ENCODE results near the gene RNF123.
A peak's percentile ranks its signal among the peaks of the same experiment; 100 is the strongest.

RNF123 gene

DNA sequence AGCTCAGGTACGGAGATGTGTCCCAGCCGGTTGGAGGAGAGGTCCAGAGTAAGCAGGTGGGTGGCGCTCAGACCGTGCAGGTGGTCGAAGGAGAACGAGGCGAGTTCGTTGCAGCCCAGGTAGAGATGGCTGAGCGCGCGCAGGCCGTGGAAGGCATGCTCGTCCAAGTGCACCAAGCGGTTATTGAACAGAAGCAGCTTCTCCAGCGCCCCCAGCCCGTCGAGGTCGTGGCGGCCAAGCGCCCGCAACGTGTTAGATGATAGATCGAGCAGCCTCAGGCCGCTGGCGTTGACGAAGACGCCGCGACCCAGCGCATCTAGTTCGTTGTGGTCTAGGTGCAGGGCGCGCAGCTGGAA, 29.5 kb downstream of the RNF123 start:
- no peak overlapping the region for H3K27ac ChIP-seq (ENCODE audit: low read length)
- peak overlapping the region; percentile 87 for H3K9ac ChIP-seq (ENCODE audit: low read depth, low read length)
- no peaks in the 10 kb centered on the region for H3K27me3 ChIP-seq (ENCODE audit: insufficient read depth, low read length)
- H3K4me3 ChIP-seq (ENCODE audit: low read length): peak overlapping the region; percentile 78
- H3K4me1 ChIP-seq (ENCODE audit: insufficient read depth, low read length): peaks cover 3% of the 10 kb centered on the region; the same call in 1 of the 2 replicates
- H3K9me3 ChIP-seq (ENCODE audit: insufficient read depth, low read depth, low read length): no peaks in the 10 kb centered on the region
- peaks cover 29% of the 10 kb centered on the region for H3K36me3 ChIP-seq (ENCODE audit: insufficient read depth, low read depth, low read length)

DNA sequence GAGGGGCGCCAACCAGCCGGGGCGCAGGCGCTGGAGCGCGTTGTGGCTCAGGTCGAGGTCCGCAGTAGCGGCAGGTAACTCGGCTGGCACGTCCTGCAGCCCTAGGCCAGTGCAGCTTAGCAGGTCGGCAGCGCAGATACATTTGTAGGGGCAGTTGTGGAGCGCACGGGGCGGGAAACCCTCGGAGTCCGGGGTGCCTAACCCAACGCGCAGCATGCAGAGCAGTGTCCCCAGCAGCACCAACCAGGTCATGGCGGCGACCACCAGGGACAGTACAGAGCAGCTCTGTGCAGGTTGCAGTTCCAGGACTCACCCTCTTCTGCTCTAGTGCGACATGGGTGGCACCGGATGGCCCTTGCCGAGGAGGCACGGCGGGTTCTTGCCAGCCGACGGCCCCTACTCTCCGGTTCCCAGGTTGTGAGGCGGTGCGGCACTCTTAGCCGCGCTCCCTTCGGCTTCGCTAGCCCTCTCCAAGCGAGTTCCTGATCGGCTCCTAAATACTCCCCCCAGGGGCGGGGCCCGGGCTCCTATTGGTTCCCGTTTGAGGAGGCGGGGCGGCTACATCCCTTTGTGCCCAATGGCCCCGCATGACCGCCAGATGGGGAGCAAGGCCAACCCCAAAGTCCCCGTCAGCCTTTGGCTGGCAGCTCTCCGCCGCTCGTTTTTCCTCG, 30.0 kb downstream of the RNF123 start, which contains the start of gene AMIGO3:
TSS of gene AMIGO3 (minus strand) at position 471 of the 671 bp plus-strand sequence. CDS start at position 252, 219 bp downstream.
- peaks cover 3% of the 10 kb centered on the region; the same call in 1 of the 2 replicates for H3K4me1 ChIP-seq (ENCODE audit: insufficient read depth, low read length)
- no peak within 1 kb of the TSS for H3K27ac ChIP-seq (ENCODE audit: low read length)
- peak within 1 kb of the TSS; percentile 87 for H3K9ac ChIP-seq (ENCODE audit: low read depth, low read length)
- H3K4me3 ChIP-seq (ENCODE audit: low read length): peak within 1 kb of the TSS; percentile 78
- no peaks in the 10 kb centered on the region for H3K27me3 ChIP-seq (ENCODE audit: insufficient read depth, low read length)
- H3K36me3 ChIP-seq (ENCODE audit: insufficient read depth, low read depth, low read length): peaks cover 29% of the 10 kb centered on the region
- H3K9me3 ChIP-seq (ENCODE audit: insufficient read depth, low read depth, low read length): no peaks in the 10 kb centered on the region

DNA sequence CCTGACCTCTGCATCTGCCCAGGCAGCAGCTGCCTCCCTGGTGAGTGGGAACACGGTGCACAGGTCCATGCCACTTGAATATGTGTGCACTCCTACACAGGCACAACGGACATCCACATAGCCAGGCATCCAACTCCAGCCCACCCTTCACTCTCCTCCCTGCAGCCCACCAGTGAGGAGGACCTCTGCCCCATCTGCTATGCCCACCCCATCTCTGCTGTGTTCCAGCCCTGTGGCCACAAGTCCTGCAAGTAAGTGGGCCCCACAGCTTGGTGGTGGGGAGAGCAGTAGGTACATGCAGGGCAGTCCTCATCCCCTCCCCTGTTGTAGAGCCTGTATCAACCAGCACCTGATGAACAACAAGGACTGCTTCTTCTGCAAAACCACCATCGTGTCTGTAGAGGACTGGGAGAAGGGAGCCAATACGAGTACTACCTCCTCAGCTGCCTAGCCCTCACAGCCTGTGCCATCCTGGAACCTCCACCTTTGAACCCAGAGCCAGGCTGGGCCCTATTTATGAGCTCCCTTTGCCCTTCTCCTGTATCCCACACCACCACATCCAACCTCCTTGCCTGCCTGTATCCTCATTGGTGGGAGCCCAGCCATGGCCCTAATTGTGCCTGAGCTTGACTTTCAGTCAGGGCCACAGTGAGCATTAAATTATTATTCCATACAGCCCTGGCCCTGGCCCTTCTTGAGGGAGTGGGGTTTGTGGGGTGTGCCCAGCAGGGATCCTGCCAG, 31.7 kb downstream of the RNF123 start:
- H3K4me3 ChIP-seq (ENCODE audit: low read length): no peak overlapping the region
- no peak overlapping the region for H3K27ac ChIP-seq (ENCODE audit: low read length)
- peaks cover 32% of the 10 kb centered on the region for H3K36me3 ChIP-seq (ENCODE audit: insufficient read depth, low read depth, low read length)
- no peaks in the 10 kb centered on the region for H3K9me3 ChIP-seq (ENCODE audit: insufficient read depth, low read depth, low read length)
- peaks cover 6% of the 10 kb centered on the region; the same call in 1 of the 2 replicates for H3K4me1 ChIP-seq (ENCODE audit: insufficient read depth, low read length)
- H3K9ac ChIP-seq (ENCODE audit: low read depth, low read length): no peak overlapping the region
- no peaks in the 10 kb centered on the region for H3K27me3 ChIP-seq (ENCODE audit: insufficient read depth, low read length)

DNA sequence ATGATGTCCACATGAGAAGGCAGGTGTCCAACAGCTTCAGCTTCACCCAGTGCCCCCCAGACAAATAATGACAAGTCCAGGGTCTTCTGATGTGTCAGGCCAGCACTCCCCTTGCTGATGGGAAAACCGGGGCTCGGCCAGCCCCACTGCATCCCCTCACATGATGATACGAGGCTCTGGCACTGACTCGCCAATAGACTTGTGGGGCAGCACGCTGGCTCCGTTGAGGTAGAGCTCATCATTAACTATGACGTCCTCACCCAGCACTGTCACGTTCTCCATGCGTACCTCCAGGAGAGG, 32.2 kb downstream of the RNF123 start:
- Histone ChIP-seq H3K4me1 (ENCODE audit: insufficient read depth, low read length) (peaks cover 6% of the 10 kb centered on the region; the same call in 1 of the 2 replicates), H3K4me3 (ENCODE audit: low read length) (no peak overlapping the region), H3K27me3 (ENCODE audit: insufficient read depth, low read length) (no peaks in the 10 kb centered on the region), H3K9ac (ENCODE audit: low read depth, low read length) (no peak overlapping the region), H3K9me3 (ENCODE audit: insufficient read depth, low read depth, low read length) (no peaks in the 10 kb centered on the region), H3K36me3 (ENCODE audit: insufficient read depth, low read depth, low read length) (peaks cover 34% of the 10 kb centered on the region), H3K27ac (ENCODE audit: low read length) (no peak overlapping the region)

DNA sequence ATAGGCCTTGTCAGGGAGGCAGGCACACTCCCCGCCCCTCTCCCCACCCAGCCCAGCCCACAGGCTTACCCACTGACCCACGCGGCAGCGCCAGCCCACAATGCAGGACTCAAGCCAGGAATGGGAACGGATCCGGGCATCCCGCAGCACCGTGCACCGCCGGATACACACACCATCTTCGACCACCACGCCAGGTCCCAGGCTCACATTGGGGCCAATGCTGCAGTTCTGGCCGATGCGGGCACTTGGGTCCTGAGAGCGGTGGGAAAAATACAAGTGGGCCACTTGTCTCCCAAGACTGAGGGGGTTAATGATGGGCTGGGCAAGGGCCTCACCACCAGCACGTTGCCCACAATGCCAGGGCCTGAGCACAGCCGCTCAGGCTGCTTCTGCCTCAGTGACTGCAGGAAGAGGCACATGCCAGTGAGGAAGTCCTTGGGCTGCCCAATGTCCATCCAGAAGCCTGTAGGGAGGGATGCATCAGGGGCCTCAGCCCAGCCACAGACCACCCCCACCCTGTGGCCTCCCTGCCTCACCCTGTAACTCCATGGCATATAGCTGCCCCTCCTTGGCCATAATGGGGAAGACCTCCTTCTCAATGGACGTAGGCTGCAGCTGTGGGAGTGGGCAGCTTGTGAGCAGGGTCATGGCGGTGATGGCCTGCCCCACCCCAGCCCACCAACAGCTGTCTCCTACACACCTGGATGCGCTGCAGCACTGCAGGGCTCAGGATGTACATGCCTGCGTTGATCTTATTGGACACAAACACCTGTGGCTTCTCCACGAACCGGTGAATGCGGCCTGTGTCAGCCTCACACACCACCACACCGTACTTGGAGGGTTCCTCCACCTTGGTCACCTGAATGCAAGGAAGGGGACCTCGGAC, 32.8 kb downstream of the RNF123 start:
- H3K9me3 ChIP-seq (ENCODE audit: insufficient read depth, low read depth, low read length): no peaks in the 10 kb centered on the region
- H3K4me1 ChIP-seq (ENCODE audit: insufficient read depth, low read length): peaks cover 6% of the 10 kb centered on the region; the same call in 1 of the 2 replicates
- H3K27me3 ChIP-seq (ENCODE audit: insufficient read depth, low read length): no peaks in the 10 kb centered on the region
- H3K9ac ChIP-seq (ENCODE audit: low read depth, low read length): no peak overlapping the region
- H3K27ac ChIP-seq (ENCODE audit: low read length): no peak overlapping the region
- peak overlapping the region; percentile 99; the same call in 1 of the 2 replicates for H3K4me3 ChIP-seq (ENCODE audit: low read length)
- H3K36me3 ChIP-seq (ENCODE audit: insufficient read depth, low read depth, low read length): peaks cover 40% of the 10 kb centered on the region

DNA sequence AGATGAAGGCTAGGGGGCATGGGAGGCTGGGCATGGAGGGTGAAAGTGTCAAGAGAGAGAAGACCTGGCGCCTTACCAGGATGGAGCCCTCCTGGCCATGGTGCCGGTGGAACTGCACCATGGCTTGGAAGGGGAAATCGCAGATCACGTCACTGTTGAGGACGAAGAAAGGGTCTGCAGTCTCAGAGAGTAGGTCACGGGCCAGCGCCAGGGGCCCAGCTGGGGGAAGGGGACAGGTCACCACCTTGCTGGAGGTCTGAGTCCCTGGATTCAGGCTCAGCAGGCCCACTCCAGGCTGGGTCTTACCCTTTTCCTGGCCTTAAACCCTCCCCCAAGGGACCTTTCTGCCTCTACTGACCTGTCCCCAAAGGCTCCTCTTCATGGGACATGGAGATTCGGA, 33.5 kb downstream of the RNF123 start:
- peak overlapping the region; percentile 95; the same call in 1 of the 2 replicates for H3K9ac ChIP-seq (ENCODE audit: low read depth, low read length)
- H3K9me3 ChIP-seq (ENCODE audit: insufficient read depth, low read depth, low read length): no peaks in the 10 kb centered on the region
- peak overlapping the region; percentile 99 for H3K4me3 ChIP-seq (ENCODE audit: low read length)
- H3K4me1 ChIP-seq (ENCODE audit: insufficient read depth, low read length): peaks cover 6% of the 10 kb centered on the region; the same call in 1 of the 2 replicates
- H3K27me3 ChIP-seq (ENCODE audit: insufficient read depth, low read length): no peaks in the 10 kb centered on the region
- no peak overlapping the region for H3K27ac ChIP-seq (ENCODE audit: low read length)
- peaks cover 48% of the 10 kb centered on the region for H3K36me3 ChIP-seq (ENCODE audit: insufficient read depth, low read depth, low read length)

DNA sequence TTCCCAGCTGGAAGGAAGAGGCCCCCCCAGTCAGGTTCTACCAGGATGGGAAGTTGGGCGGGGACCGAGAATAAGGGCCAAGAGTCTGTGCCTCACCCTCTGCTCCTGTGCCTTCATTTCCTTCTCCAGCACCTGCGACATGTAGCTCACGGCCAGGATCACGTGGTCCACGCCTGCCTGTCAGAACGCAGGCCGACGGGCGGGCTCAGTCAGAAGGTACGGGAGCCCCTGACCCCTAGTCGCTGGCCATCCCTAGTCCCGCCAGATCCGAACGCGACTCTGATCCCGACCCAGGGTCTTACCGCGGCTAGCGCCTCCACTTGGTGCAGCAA, 33.9 kb downstream of the RNF123 start:
- Histone ChIP-seq H3K27me3 (ENCODE audit: insufficient read depth, low read length) (no peaks in the 10 kb centered on the region), H3K4me3 (ENCODE audit: low read length) (peak overlapping the region; percentile 99), H3K9ac (ENCODE audit: low read depth, low read length) (peak overlapping the region; percentile 95), H3K27ac (ENCODE audit: low read length) (no peak overlapping the region), H3K4me1 (ENCODE audit: insufficient read depth, low read length) (peaks cover 6% of the 10 kb centered on the region; the same call in 1 of the 2 replicates), H3K9me3 (ENCODE audit: insufficient read depth, low read depth, low read length) (no peaks in the 10 kb centered on the region), H3K36me3 (ENCODE audit: insufficient read depth, low read depth, low read length) (peaks cover 52% of the 10 kb centered on the region)

DNA sequence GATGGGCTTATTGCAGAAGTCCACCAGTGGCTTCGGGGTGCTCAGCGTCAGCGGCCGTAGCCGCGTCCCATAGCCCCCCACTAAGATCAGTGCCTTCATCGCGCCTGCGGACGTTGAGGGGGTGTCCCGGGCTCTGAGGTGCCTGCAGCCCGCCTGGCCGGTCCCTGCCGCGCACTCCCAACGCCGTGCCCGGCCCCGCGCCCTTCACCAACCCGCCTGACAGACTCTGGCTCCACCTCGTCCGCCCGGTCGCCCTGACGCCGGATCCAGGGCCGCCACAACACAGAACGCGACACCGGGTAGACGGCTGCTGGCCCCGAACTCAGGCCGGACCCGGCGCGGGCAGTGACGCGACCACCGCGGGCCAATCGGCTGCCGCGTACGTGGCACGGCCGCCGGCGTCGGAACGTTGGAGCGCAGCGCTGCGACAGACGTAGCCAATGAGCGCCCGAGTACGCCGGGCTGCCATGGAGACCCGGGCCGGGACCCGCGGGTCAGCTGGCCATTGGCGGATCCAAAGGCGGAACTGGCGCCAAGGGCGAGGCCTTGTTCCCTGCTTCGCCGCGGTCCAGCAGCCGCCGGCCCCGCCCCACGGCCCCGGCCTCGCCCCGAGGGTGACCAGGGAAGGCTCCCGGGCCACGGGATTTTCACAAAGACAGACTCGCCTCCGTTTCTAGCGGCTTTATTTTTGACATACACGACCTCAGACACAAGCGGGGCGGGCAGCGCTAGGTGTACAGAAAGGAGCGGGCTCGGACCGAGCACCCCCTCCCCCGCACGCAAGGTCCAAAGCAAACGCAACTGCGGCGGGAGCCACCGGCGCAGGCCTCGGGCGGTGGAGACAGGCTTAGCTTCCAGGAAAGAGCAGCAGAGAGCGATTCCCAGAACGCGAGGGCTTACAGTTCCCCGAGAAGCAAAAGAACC, 34.5 kb downstream of the RNF123 start, which contains the start of gene GMPPB:
TSS of gene GMPPB (minus strand) at position 324 of the 924 bp plus-strand sequence. CDS start at position 99, 225 bp downstream.
- Histone ChIP-seq H3K9ac (ENCODE audit: low read depth, low read length) (peak within 1 kb of the TSS; percentile 95), H3K4me1 (ENCODE audit: insufficient read depth, low read length) (peaks cover 6% of the 10 kb centered on the region; the same call in 1 of the 2 replicates), H3K36me3 (ENCODE audit: insufficient read depth, low read depth, low read length) (peaks cover 52% of the 10 kb centered on the region)

DNA sequence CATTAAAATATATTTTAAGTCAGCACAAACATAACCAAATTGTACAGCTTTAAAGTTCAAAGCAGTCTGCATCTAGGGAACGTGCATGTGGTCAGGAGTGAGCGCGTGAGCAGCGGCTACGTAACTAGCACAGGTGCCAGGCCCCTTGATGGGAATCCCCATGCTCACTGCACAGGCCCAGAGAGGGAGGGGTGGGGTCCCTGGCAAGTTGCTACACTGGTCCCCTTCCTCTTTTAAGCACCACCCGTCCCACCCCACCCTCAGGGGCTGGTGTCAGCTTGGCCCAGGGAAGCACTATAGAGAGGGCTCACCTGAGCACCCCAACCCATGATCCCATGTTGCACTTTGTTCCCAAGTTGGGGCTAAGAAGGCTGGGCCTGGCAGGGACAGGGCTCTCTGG, 35.2 kb downstream of the RNF123 start:
- H3K36me3 ChIP-seq (ENCODE audit: insufficient read depth, low read depth, low read length): peaks cover 52% of the 10 kb centered on the region
- no peaks in the 10 kb centered on the region for H3K27me3 ChIP-seq (ENCODE audit: insufficient read depth, low read length)
- peak overlapping the region; percentile 99 for H3K4me3 ChIP-seq (ENCODE audit: low read length)
- peak overlapping the region; percentile 94 for H3K9ac ChIP-seq (ENCODE audit: low read depth, low read length)
- H3K4me1 ChIP-seq (ENCODE audit: insufficient read depth, low read length): peaks cover 6% of the 10 kb centered on the region; the same call in 1 of the 2 replicates
- peak overlapping the region; percentile 79 for H3K27ac ChIP-seq (ENCODE audit: low read length)
- no peaks in the 10 kb centered on the region for H3K9me3 ChIP-seq (ENCODE audit: insufficient read depth, low read depth, low read length)

More for the DNA sequence above, 34.5 kb downstream of the RNF123 start, which contains the start of gene GMPPB:
- Histone ChIP-seq H3K9me3 (ENCODE audit: insufficient read depth, low read depth, low read length) (no peaks in the 10 kb centered on the region), H3K27me3 (ENCODE audit: insufficient read depth, low read length) (no peaks in the 10 kb centered on the region), H3K4me3 (ENCODE audit: low read length) (peak within 1 kb of the TSS; percentile 99), H3K27ac (ENCODE audit: low read length) (peak within 1 kb of the TSS; percentile 79)

DNA sequence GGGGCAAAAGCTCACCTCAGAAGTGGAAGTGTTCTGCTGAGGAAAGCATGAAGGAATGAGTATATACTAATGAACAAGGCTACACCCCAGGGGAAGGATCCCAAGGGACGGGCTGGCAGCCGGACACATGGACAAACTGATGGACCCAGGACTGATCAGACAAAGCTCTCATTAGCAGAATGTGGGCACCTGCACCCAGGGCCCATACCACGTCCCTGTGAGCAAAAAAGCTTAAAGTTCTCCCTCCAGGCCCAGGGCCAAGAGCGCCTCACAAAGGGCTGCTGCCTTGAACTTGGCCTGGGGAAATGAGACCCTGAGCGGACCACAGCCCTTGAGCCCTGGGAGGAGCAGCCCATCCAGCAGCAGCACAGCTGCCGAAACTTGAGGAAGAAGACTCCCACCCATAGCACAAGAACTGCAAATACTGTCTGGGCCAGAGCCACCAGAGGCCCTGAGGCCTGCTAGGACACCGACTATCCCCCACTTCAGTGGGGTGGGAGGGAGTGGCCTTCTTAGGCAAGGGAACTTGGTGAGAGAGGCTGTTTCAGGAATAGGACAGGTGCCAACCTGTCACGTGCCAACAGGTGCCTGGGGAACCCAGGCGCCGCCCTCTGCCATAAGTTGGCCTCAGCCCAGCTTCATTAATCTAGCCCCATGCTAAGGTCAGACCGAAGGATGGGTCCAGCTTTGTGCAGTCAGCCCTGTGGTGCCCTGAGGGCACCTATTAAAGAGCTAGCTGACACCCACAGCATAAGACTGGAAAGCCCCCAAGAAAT, 36.7 kb downstream of the RNF123 start:
- Histone ChIP-seq H3K4me1 (ENCODE audit: insufficient read depth, low read length) (peaks cover 6% of the 10 kb centered on the region; the same call in 1 of the 2 replicates), H3K4me3 (ENCODE audit: low read length) (no peak overlapping the region), H3K27me3 (ENCODE audit: insufficient read depth, low read length) (no peaks in the 10 kb centered on the region), H3K27ac (ENCODE audit: low read length) (no peak overlapping the region), H3K36me3 (ENCODE audit: insufficient read depth, low read depth, low read length) (peaks cover 56% of the 10 kb centered on the region), H3K9ac (ENCODE audit: low read depth, low read length) (no peak overlapping the region), H3K9me3 (ENCODE audit: insufficient read depth, low read depth, low read length) (no peaks in the 10 kb centered on the region)
